Ishikawa (cell line): ENCODE data around the gene ITIH5.

Source experiments
- CEBPB ChIP-seq: IDR thresholded peaks from 2 replicates; pipeline ENCODE4 v1.6.1; 2012
- CREB1 ChIP-seq: IDR thresholded peaks from 2 replicates; pipeline ENCODE4 v1.6.1; 2012; ENCODE audit warnings: low read depth
- EGR1 ChIP-seq: IDR thresholded peaks from 2 replicates; pipeline ENCODE4 v1.6.1; 2012
- EP300 ChIP-seq: IDR thresholded peaks from 2 replicates; pipeline ENCODE4 v1.6.1; 2012; ENCODE audit warnings: borderline replicate concordance
- FOXM1 ChIP-seq: IDR thresholded peaks from 2 replicates; pipeline ENCODE4 v1.6.1; 2012; ENCODE audit warnings: low read depth, borderline replicate concordance
- NFIC ChIP-seq: IDR thresholded peaks from 2 replicates; pipeline ENCODE4 v1.6.1; 2012
- RAD21 ChIP-seq: IDR thresholded peaks from 2 replicates; pipeline ENCODE4 v1.6.1; 2012; ENCODE audit warnings: low read depth
- TAF1 ChIP-seq: IDR thresholded peaks from 2 replicates; pipeline ENCODE4 v1.6.1; 2012; ENCODE audit warnings: low read depth, mild to moderate bottlenecking
- TCF12 ChIP-seq: IDR thresholded peaks from 2 replicates; pipeline ENCODE4 v1.6.1; 2012; ENCODE audit warnings: low read depth
- TEAD4 ChIP-seq: IDR thresholded peaks from 2 replicates; pipeline ENCODE4 v1.6.1; 2012
- YY1 ChIP-seq: IDR thresholded peaks from 2 replicates; pipeline ENCODE4 v1.6.1; 2012; ENCODE audit warnings: low read depth
- ZBTB7A ChIP-seq: IDR thresholded peaks from 2 replicates; pipeline ENCODE4 v1.6.1; 2012; ENCODE audit warnings: low read depth
- TF ChIP-seq, protein P1 (sequence below): IDR thresholded peaks from 2 replicates; pipeline ENCODE4 v1.6.1; 2012; ENCODE audit warnings: low read depth, mild to moderate bottlenecking
- TF ChIP-seq, protein P2 (sequence below): IDR thresholded peaks from 2 replicates; pipeline ENCODE4 v1.6.1; 2012
- TF ChIP-seq, protein P3 (sequence below): IDR thresholded peaks from 2 replicates; pipeline ENCODE4 v1.6.1; 2012

ITIH5 gene

DNA sequence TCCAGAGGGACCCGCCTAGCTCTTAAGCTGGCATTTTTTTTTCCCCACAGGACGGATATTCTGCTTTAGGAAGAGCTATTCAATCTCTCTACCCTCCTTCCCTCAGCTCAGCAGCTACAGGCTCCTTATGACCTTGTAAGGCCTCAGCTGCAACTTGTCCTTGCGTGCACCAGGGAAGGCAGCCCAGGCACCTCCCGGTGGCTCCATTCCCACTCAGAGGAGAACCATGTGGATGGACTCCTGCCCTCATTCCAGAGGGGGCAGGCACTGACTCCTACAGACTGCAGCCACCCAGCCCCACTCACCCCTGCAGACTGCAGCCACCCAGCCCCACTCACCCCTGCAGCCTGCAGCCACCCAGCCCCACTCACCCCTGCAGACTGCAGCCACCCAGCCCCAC is 73.7 kb downstream of the ITIH5 start:
- TF ChIP-seq TEAD4 (no peak), YY1 (no peak), CEBPB (no peak), TAF1 (no peak), ZBTB7A (no peak), FOXM1 (no peak), EGR1 (no peak), CREB1 (no peak), EP300 (no peak), TCF12 (no peak), RAD21 (no peak), NFIC (no peak)
- TF ChIP-seq, protein P1, sequence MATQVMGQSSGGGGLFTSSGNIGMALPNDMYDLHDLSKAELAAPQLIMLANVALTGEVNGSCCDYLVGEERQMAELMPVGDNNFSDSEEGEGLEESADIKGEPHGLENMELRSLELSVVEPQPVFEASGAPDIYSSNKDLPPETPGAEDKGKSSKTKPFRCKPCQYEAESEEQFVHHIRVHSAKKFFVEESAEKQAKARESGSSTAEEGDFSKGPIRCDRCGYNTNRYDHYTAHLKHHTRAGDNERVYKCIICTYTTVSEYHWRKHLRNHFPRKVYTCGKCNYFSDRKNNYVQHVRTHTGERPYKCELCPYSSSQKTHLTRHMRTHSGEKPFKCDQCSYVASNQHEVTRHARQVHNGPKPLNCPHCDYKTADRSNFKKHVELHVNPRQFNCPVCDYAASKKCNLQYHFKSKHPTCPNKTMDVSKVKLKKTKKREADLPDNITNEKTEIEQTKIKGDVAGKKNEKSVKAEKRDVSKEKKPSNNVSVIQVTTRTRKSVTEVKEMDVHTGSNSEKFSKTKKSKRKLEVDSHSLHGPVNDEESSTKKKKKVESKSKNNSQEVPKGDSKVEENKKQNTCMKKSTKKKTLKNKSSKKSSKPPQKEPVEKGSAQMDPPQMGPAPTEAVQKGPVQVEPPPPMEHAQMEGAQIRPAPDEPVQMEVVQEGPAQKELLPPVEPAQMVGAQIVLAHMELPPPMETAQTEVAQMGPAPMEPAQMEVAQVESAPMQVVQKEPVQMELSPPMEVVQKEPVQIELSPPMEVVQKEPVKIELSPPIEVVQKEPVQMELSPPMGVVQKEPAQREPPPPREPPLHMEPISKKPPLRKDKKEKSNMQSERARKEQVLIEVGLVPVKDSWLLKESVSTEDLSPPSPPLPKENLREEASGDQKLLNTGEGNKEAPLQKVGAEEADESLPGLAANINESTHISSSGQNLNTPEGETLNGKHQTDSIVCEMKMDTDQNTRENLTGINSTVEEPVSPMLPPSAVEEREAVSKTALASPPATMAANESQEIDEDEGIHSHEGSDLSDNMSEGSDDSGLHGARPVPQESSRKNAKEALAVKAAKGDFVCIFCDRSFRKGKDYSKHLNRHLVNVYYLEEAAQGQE = no peak
- TF ChIP-seq, protein P2, sequence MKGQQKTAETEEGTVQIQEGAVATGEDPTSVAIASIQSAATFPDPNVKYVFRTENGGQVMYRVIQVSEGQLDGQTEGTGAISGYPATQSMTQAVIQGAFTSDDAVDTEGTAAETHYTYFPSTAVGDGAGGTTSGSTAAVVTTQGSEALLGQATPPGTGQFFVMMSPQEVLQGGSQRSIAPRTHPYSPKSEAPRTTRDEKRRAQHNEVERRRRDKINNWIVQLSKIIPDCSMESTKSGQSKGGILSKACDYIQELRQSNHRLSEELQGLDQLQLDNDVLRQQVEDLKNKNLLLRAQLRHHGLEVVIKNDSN = no peak
- TF ChIP-seq, protein P3, sequence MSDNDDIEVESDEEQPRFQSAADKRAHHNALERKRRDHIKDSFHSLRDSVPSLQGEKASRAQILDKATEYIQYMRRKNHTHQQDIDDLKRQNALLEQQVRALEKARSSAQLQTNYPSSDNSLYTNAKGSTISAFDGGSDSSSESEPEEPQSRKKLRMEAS = no peak

DNA sequence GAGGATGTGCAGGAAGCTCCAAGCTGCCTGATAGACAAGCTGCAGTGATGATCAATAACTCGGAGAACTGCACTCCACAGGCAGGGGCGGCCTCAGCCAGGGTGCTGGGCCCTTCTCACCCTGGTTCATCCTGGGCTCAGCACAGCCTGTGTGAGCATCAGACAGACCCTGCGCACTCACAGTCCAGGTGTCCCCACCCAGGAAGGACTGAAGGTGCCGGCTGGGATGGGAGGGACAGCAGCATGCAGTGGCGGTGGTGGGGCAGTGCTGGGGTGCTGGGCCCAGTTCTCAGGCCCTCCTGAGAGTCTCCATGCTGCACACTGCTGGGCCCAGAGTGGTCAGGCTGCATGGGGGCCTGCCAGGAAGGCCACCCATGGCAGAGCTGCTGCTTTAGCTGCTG is 74.1 kb downstream of the ITIH5 start:
- TF ChIP-seq NFIC (no peak), FOXM1 (no peak), ZBTB7A (no peak)
- TF ChIP-seq, protein P2 = no peak
- TF ChIP-seq, protein P3 = no peak

DNA sequence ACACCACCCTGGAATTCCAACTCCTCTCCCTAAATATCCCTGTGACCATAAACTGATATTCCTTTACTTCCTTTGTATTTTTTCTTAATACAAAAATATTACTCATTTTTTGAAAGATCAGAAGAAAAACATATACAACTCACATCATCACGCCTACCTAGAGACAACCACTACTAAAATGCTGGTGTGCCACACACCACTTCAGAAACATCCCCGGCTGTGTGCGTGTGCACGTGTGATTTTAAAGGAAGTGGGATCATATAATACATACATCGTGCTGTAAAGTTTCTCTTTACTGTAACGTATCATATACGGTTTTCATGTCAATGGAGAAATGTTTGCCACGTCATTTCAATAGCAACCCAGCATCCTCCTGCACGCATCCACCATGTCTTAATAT is 76.5 kb downstream of the ITIH5 start:
- TF ChIP-seq RAD21 (no peak), CREB1 (no peak), YY1 (no peak), TEAD4 (no peak), CEBPB (no peak), ZBTB7A (no peak), NFIC (no peak)
- TF ChIP-seq, protein P1 = no peak

DNA sequence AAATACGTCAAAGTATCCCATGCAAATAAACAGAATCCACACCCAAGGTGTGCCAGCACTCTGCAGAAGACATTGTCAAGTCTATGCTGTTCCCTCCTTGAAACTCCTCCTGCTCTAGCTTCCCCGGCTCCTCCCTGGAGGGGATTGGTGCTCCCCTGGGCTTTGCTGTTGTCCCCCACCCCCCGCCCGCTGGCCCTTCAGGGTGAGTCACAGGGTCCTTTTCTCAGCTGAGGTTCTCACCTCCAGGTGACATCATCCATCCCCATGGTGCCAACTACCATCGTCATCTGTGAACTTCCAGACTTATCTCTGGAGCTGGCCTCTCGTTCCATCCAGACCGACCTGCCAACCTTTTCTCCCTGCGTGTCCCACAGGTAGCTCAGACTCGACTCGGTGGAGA is 77.0 kb downstream of the ITIH5 start:
- no peak for TF ChIP-seq EP300
- no peak for TF ChIP-seq ZBTB7A
- no peak for TF ChIP-seq CEBPB
- TF ChIP-seq, protein P2 = no peak
- no peak for TF ChIP-seq EGR1
- TF ChIP-seq, protein P3 = no peak
- TF ChIP-seq YY1 = no peak
- TF ChIP-seq, protein P1 = no peak
- TF ChIP-seq CREB1 = no peak
- no peak for TF ChIP-seq TCF12
- no peak for TF ChIP-seq FOXM1
- TF ChIP-seq NFIC = no peak
- TF ChIP-seq RAD21 = no peak
- no peak for TF ChIP-seq TAF1
- no peak for TF ChIP-seq TEAD4

DNA sequence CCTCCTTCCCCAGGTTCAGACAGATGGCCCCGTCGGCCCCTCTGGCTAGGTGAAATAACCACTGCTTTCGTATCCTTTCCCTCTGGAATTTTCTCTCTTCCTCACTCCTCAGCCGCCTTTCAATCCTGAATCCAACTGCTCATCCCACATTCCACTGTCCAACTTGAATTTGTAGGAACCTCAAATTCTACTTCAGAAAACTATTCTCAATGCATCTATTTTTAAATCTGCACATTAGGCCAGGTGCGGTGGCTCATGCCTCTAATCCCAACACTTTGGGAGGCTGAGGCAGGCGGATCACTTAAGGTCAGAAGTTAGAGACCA is 78.9 kb downstream of the ITIH5 start:
- no peak for TF ChIP-seq TEAD4
- no peak for TF ChIP-seq RAD21
- TF ChIP-seq, protein P3 = no peak
- TF ChIP-seq FOXM1 = no peak
- TF ChIP-seq TAF1 = no peak
- TF ChIP-seq CEBPB = no peak
- no peak for TF ChIP-seq ZBTB7A
- TF ChIP-seq CREB1 = no peak
- TF ChIP-seq EGR1 = no peak
